ENCODE data around the gene TBCD. TPM values are rescaled to one million over a fixed set of nuclear protein-coding genes. Genes with fewer than 3 reads are reported as not detected.
A peak's percentile ranks its signal among the peaks of the same experiment; 100 is the strongest.

The TBCD gene
- total RNA-seq, 2 donors from 2014 or later, result 67.4 to 147 TPM

GRCh38 chr17:82896071-82897000 lies 144.5 kb downstream of the TBCD start:
- Mint-ChIP-seq H3K36me3 (peaks cover 0 to 12% of the 10 kb centered on the region in 2 donors), H3K27ac (peak overlapping the region in 1 of 2 donors; percentile 86), H3K9me3 (no peaks in the 10 kb centered on the region)
- no peak for ATAC-seq
- DNase-seq (ENCODE audit: low spot score in 2 of 2), result no peak

DNA sequence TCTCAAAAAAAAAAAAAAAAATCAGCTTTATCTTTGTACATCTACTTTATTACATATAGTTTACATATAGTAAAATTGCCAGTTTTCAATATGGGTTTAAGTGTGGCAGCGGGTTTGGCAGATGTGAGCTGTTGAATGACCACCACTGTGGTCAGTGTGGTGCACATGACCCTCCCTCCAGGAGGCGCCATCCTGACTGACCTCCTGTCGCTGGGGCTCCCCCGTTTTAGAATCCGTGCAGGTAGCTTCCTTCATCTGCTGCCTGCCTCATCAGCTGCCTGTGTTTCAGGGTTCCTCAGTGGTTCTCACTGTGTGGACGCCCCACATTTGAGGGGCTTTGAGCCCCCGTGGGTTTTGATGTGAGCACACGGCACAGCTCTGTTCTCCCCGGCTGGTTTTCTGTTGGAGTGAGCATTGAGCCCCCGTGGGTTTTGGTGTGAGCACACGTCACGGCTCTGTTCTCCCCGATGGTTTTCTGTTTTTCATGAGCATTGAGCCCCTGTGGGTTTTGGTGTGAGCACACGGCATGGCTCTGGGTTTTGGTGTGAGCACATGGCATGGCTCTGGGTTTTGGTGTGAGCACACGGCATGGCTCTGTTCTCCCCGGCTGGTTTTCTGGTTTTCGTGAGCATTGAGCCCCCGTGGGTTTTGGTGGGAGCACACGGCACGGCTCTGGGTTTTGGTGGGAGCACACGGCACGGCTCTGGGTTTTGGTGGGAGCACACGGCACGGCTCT lies 145.8 kb downstream of the TBCD start:
- Mint-ChIP-seq H3K9me3 (no peaks in the 10 kb centered on the region), H3K36me3 (peaks cover 0 to 12% of the 10 kb centered on the region in 2 donors), H3K27ac (peak overlapping the region in 1 of 2 donors; percentile 41)

GRCh38 chr17:82898976-82899514 lies 147.2 kb downstream of the TBCD start:
- DNase-seq (ENCODE audit: low spot score in 2 of 2), result no peak
- no peaks in the 10 kb centered on the region for H3K9me3 Mint-ChIP-seq
- H3K36me3 Mint-ChIP-seq, result peaks cover under 1 to 9% of the 10 kb centered on the region in 2 donors
- no peak overlapping the region for H3K27ac Mint-ChIP-seq
- no peak for ATAC-seq

More for the DNA sequence above, 145.8 kb downstream of the TBCD start:
- DNase-seq (ENCODE audit: low spot score in 2 of 2) (no peak), ATAC-seq (no peak)

DNA sequence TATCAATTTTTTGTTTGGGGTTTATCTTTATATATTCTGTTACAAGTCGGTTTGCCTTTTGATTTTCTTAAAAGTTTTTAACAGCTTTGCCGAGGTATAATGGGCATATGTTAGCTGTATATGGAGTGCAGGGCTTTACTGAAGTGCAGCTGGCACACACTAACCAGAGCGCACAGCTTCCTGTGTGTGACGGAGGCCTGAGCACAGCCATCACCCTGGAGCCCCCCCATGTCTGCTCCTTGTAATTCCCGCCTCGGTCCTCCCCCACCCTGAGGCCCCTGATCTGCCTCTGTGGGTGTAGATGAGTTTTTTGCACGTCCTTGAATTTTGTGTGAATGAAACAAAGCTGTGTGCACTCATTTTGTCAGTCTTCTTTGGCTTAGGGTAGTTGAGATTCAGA lies 148.1 kb downstream of the TBCD start:
- Mint-ChIP-seq H3K9me3 (no peaks in the 10 kb centered on the region), H3K36me3 (peaks cover 6 to 11% of the 10 kb centered on the region in 2 donors), H3K27ac (peak overlapping the region in 1 of 2 donors; percentile 19)
- no peak for DNase-seq (ENCODE audit: low spot score in 2 of 2)
- no peak for ATAC-seq

DNA sequence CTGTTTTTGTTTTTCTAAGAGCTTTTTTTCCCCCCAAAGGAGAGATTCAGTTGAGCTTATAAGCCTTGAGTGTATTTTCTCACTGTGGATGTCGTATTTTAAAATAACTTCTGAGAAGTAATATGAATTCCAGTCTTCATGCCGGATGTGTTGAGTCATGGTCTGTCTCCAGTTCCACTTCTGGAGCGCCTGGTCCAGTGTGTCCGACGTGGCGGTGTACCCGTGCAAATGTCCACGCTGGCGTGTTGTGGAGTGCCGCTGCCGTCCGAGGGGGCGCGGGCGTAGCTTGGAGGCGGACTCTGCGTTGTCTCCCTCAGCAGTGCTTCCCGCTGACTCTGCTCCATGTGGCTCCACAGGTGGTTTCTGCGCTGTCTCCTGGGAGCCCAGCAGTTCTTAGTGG lies 148.9 kb downstream of the TBCD start:
- Mint-ChIP-seq H3K27ac (peak overlapping the region in 1 of 2 donors; percentile 90), H3K36me3 (peaks cover 6 to 11% of the 10 kb centered on the region in 2 donors), H3K9me3 (no peaks in the 10 kb centered on the region)
- DNase-seq (ENCODE audit: low spot score in 2 of 2) (no peak), ATAC-seq (no peak)

DNA sequence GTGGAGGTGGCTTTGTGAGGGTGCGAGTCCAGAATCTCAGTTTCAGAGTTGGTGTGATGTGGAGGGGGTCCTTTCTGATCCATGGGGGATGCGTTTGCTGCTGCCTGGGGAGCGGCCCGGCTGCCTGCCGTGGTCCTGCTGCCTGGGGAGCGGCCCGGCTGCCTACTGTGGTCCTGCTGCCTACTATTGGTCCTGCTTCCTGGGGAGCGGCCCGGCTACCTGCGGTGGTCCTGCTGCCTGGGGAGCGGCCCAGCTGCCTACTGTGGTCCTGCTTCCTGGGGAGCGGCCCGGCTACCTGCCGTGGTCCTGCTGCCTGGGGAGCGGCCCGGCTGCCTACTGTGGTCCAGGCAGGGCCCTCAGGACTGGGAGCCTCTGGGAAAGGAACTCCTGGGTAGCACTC lies 149.5 kb downstream of the TBCD start:
- Mint-ChIP-seq H3K36me3 (peaks cover 6 to 11% of the 10 kb centered on the region in 2 donors), H3K27ac (peak overlapping the region in 1 of 2 donors; percentile 90), H3K9me3 (no peaks in the 10 kb centered on the region)
- DNase-seq (ENCODE audit: low spot score in 2 of 2) (no peak), ATAC-seq (no peak)

- Mint-ChIP-seq H3K9me3 (no peaks in the 10 kb centered on the region), H3K27ac (peak overlapping the region in 1 of 2 donors; percentile 73), H3K36me3 (peaks cover 6 to 7% of the 10 kb centered on the region in 2 donors)
- DNase-seq (ENCODE audit: low spot score in 2 of 2) (no peak), ATAC-seq (no peak)
Observed at GRCh38 chr17:82901856-82902255, 150.0 kb downstream of the TBCD start.

DNA sequence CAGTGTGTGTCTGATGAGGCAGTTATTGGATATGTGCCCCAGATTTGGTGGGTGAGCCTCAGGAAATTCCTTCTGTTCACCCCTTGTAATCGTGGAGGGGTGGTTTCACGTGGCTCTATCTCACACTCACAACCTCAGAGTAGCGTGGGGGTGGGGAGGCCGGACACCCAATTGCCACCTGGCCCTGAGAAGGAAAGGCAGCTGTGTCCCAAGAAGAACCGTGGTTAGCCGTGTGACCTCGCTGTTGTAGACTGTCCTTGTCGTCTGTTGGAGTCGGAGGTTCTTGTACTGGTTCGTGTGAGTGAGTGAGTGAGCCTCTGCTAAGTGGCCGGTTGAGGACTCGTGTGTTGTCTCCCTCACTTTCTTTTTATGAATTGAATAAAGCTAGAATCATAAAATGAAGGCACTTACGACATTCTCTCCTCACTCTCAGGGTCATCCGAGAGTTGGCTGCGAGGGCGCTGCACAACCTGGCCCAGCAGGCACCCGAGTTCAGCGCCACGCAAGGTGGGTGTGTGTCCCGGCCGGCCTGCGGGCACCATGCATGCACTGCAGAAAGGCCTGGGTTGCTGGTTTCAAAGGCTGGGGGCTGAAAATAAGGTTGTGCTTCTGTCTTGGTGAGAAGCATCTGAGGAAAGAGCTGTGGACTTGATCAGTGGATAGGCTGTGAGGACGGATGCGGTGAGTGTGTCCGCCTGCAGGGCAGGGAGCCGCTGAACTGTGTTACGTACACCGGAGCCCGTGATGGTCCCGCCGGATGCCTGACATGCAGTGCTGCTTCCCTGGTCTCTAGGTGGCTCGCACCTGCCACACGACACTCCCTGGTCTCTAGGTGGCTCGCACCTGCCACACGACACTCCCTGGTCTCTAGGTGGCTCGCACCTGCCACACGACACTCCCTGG lies 151.4 kb downstream of the TBCD start:
- ATAC-seq (no peak), DNase-seq (ENCODE audit: low spot score in 2 of 2) (no peak)
- peaks cover 4 to 6% of the 10 kb centered on the region in 2 donors for H3K36me3 Mint-ChIP-seq
- H3K9me3 Mint-ChIP-seq, result no peaks in the 10 kb centered on the region
- H3K27ac Mint-ChIP-seq, result peak overlapping the region in 1 of 2 donors; percentile 9

DNA sequence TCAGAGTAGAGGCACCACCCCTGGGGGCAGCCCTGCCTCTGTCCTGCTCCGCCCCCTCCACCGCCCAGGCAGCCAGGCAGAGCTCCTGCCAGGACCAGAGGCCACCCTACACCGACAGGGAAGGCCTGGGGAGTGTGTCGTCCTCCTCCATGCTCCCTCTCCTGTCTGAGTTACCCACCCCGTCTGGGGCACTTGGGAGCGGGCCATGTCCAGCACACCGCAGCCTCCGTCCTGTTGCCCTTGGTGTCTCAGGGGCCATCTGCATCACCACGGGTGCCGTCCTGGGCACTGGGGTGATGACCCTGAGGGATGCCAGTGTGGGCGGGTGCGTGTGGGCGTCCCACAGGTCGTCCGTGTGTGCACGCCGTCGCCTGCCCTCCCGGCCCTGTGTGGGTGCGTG lies 153.3 kb downstream of the TBCD start:
- DNase-seq (ENCODE audit: low spot score in 2 of 2), result no peak
- ATAC-seq, result peak in 1 of 2 donors; percentile 19

DNA sequence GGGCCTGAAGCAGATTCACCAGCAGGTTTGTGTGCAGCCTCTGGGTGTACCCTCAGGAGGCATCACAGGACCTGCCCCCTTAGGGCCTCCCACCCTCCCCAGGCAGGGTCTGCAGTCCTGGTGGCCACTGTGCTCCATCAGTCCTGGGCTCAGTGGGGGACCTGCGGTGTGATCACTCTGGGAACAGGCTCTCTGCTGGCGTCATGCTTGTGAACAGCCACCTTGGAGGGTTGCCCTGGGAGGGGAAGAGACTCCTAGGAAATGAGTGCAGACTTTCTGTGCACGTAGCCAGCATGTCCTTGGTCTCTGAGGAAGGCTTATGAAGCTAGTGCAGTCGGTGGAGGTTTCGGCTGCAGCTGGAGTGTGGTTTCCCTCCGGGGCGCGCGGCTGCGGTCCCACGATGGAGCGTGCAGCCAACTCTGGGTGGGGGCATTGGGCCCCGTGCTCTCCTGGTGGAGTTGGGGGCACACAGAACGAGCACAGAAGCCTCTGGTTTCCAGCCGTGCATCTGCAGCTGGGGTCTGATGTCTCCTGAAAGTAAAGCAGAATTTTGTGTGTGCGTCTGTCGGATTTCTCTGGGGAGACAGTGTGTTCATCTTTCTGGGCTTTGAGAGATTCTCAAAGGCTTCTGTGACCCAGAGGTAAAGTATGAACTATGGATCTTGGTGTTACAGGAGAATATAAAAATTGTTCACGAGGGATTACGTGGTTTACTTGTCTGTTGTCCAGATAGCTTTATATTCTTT lies 156.1 kb downstream of the TBCD start:
- no peak for ATAC-seq
- DNase-seq (ENCODE audit: low spot score in 2 of 2), result no peak
- H3K36me3 Mint-ChIP-seq, result peaks cover 6 to 12% of the 10 kb centered on the region in 2 donors
- no peak overlapping the region for H3K27ac Mint-ChIP-seq
- no peaks in the 10 kb centered on the region for H3K9me3 Mint-ChIP-seq

More for the DNA sequence above, 153.3 kb downstream of the TBCD start:
- peaks cover 4 to 6% of the 10 kb centered on the region in 2 donors for H3K36me3 Mint-ChIP-seq
- no peak overlapping the region for H3K27ac Mint-ChIP-seq
- no peaks in the 10 kb centered on the region for H3K9me3 Mint-ChIP-seq

DNA sequence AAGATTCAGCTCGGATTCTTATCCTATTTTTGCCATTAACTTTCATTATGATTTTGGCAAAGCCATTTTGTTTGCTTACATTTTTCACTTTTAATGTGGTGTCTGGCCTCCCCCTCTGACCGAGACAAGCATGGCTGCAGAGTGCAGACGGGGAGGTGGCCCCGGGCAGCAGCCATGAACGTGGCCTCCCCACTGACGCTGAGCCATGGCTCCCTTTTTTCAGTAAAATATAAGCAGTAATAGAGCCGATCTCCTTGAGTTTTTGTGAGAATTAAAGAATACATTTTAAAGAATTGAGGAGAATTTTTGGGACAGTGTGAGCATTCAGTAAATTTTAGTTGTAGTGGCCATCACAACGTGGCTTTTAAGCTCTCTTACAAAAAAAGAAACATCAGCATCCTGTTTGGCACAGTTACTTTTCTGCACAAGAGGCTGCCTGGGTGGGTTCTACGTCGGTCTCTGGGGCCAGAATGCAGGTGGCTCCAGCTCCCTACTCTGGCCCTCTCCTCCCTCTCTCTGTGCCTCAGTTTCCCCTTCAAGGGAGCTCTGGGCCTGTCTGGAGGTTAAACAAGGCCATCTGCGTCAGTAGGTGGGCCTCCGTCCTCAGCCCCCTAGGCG lies 156.8 kb downstream of the TBCD start:
- Mint-ChIP-seq H3K36me3 (peaks cover 6 to 12% of the 10 kb centered on the region in 2 donors), H3K9me3 (no peaks in the 10 kb centered on the region), H3K27ac (peak overlapping the region in 1 of 2 donors; percentile 19)
- ATAC-seq (no peak), DNase-seq (ENCODE audit: low spot score in 2 of 2) (no peak)

DNA sequence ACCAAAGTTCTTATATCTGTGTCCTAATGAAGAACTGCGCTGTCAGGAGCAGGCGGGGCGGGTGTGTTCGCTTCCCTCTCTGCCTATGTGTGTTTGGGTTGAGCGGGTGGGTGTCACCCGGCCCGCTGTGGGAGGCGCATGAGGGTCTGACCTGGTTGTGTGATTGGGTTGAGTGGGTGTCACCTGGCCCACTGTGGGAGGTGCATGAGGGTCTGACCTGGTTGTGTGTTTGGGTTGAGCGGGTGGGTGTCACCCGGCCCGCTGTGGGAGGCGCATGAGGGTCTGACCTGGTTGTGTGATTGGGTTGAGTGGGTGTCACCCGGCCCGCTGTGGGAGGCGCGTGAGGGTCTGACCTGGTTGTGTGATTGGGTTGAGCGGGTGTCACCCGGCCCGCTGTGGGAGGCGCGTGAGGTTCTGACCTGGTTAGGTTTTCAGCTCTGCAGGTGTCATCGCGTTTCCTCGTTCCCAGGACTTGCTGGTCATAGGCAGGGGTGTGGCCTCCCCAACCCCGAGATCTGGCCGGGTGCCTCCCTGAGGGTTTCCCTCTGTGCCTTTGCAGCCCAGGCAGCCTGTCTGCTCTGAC lies 157.5 kb downstream of the TBCD start:
- Mint-ChIP-seq H3K36me3 (peaks cover 1 to 8% of the 10 kb centered on the region in 2 donors), H3K27ac (peak overlapping the region in 1 of 2 donors; percentile 19), H3K9me3 (no peaks in the 10 kb centered on the region)
- ATAC-seq (peak in 1 of 2 donors; percentile 18), DNase-seq (ENCODE audit: low spot score in 2 of 2) (no peak)

DNA sequence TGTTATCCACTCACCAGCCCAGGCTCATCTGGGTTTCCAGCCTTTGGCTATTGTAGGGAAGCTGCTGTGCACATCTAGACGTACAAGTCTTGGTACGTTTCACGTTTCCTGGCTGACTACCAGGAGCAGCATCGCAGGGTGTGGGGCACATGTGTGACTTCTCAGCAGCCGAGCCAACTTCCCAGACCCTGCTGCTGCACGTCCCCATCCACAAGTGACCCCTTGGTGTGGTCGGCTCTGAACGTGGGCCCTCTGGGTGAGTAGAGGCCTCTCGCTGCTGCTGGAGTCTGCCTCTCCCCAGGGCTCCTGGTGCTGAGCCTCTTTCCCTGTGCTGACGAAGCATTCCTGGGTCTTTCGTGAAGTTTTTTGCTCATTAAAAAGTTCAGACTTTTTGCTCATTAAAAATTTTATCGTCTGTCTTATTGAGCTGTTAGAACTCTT lies 158.2 kb downstream of the TBCD start:
- no peak overlapping the region for H3K27ac Mint-ChIP-seq
- no peaks in the 10 kb centered on the region for H3K9me3 Mint-ChIP-seq
- ATAC-seq, result no peak
- peaks cover 0 to 8% of the 10 kb centered on the region in 2 donors for H3K36me3 Mint-ChIP-seq
- DNase-seq (ENCODE audit: low spot score in 2 of 2), result no peak

- ATAC-seq, result no peak
- H3K36me3 Mint-ChIP-seq, result peaks cover 0 to 8% of the 10 kb centered on the region in 2 donors
- no peak for DNase-seq (ENCODE audit: low spot score in 2 of 2)
- no peak overlapping the region for H3K27ac Mint-ChIP-seq
- H3K9me3 Mint-ChIP-seq, result no peaks in the 10 kb centered on the region
Observed at GRCh38 chr17:82910770-82911169, 158.9 kb downstream of the TBCD start.

GRCh38 chr17:82911822-82912221 lies 160.0 kb downstream of the TBCD start:
- peak overlapping the region; percentile 9 to 71 for H3K27ac Mint-ChIP-seq
- DNase-seq (ENCODE audit: low spot score in 2 of 2) (no peak), ATAC-seq (no peak)
- H3K9me3 Mint-ChIP-seq, result no peaks in the 10 kb centered on the region
- peaks cover 0 to 8% of the 10 kb centered on the region in 2 donors for H3K36me3 Mint-ChIP-seq

Data from activated naive CD4-positive, alpha-beta T cell treated with anti-CD3 and anti-CD28 coated beads, Interleukin-2, amount 50 U/mL, for 72 hours (primary cell).